ENCODE data around the gene DYDC2. TPM values are rescaled to one million over a fixed set of nuclear protein-coding genes. Genes with fewer than 3 reads are reported as not detected.

The DYDC2 gene, protein sequence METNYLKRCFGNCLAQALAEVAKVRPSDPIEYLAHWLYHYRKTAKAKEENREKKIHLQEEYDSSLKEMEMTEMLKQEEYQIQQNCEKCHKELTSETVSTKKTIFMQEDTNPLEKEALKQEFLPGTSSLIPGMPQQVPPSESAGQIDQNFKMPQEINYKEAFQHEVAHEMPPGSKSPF
- 9.9 TPM for total RNA-seq

DNA sequence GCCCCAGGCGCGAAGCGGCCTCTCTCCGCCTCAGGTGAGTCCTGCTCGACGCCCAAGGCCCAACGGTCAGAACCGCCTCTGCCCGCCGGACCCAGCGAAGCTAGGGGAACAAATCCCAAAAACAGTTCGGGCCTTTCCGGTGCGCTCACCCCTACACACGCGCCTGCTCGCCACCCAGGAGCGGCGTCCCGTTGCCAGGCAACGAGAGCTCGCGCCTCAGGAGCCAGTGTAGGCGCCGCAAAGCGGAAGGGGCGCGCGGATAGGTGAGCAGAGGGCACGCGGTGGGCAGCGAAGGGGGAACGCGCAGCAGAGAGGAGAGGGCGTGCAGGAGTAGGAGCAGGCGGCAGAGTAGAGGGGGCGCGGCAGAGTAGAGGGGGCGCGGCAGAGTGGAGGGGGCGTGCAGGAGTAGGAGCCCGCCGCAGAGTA is at the start of gene DYDC2, which contains the start of gene DYDC1:
Gene DYDC2 (plus strand): TSS at position 219 of the 426 bp plus-strand sequence. CDS start 5,663 bp downstream, outside the sequence.
Gene DYDC1 (minus strand): TSS at position 193 of the 426 bp plus-strand sequence. CDS start 4,154 bp downstream, outside the sequence.

DNA sequence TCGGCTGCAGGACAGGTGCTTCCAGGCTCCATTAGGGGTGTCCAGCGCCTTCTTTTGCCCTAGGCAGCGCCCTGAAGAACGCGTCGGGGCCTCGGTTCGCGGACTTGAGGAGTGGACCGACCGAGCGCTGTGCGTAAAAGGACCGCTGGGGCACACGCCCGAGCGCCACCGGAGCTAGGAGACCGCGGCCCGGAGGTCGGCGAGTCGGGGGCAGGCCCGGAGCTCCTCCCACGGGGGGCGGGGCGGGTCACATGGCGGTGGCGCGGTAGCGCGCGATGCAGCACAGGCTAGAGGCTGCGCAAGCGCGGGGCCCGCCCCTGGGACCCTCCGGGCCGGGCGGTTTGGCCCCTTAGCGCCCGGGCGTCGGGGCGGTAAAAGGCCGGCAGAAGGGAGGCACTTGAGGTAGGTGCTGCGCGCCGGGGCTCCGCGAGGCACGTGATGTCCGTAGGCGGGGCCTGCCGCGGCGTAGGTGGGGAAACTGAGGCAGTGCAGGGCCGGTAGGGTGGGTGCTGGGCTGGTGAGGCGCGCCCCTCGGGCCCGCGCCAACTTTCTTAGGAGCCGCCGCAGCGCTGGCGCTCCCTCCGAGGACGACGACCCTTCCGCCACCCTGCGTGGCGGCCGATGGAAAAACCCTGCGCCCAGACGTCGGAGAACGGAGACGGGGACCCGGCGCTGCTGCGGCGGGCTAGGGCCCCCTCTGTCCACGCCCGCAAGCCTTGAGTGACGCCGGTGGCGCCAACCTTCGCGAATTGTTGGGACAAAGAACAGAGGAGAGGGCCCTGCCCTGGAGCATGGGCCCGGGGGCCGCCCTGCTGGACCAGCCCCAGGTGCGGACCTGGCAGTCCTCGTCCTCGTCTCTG is 51.9 kb downstream of the DYDC2 start, which contains the start of gene PRXL2A:
Gene PRXL2A (plus strand): TSS at position 310 of the 860 bp plus-strand sequence. CDS start 11,917 bp downstream, outside the sequence.

Other genes starting within 250 kb of the DYDC2 start
- 1.4 TPM for gene PLAC9, start 224.1 kb upstream of the DYDC2 start, total RNA-seq
- 5.5 TPM for gene ANXA11, start 151.2 kb upstream of the DYDC2 start, total RNA-seq
- not detected for gene MAT1A, start 67.1 kb upstream of the DYDC2 start, total RNA-seq
- gene DYDC1, start within 50 bp of the DYDC2 start, total RNA-seq = 0.92 TPM
- gene PRXL2A, start 51.8 kb downstream of the DYDC2 start, total RNA-seq = 68.3 TPM
- gene TSPAN14, start 97.5 kb downstream of the DYDC2 start, total RNA-seq = 15.0 TPM
- gene SH2D4B, start 181.1 kb downstream of the DYDC2 start, total RNA-seq = 0.23 TPM

Data from diencephalon (tissue), 1 donor.